GM12878 (cell line): ENCODE results near the gene ATP2A1. TPM values are rescaled to one million over a fixed set of nuclear protein-coding genes. Genes with fewer than 3 reads are reported as not detected.
A peak's percentile ranks its signal among the peaks of the same experiment; 100 is the strongest.

Experiments
- ASH2L ChIP-seq: fragments of 300-600, 200-600 bp; sonication (generic); IDR thresholded peaks from 2 replicates; pipeline ENCODE4 v1.6.1; 2017; ENCODE audit warnings: low read depth, mild to moderate bottlenecking, borderline replicate concordance
- BMI1 ChIP-seq: fragments of 450-650 bp; IDR thresholded peaks from 2 replicates; pipeline ENCODE4 v1.6.1; 2016; ENCODE audit warnings: mild to moderate bottlenecking, moderate library complexity, borderline replicate concordance
- CBX5 ChIP-seq: sonication (generic); IDR thresholded peaks from 2 replicates; pipeline ENCODE4 v1.6.1; 2016; ENCODE audit warnings: low read depth, moderate library complexity, mild to moderate bottlenecking, inconsistent platforms
- EED ChIP-seq: sonication (generic); IDR thresholded peaks from 2 replicates; pipeline ENCODE4 v1.6.1; 2016; ENCODE audit warnings: antibody characterized with exemption, low read depth
- ESRRA ChIP-seq: IDR thresholded peaks from 2 replicates; pipeline ENCODE4 v1.6.1; 2012; ENCODE audit warnings: mild to moderate bottlenecking, low read length, improper control_type of control experiment
- HDAC6 ChIP-seq: fragments of 200-600 bp; sonication (generic); IDR thresholded peaks from one replicate; pipeline ENCODE4 v1.8.0; 2017; ENCODE audit warnings: antibody characterized with exemption; ENCODE audit not compliant: unreplicated experiment
- LARP7 ChIP-seq: fragments of 450-650 bp; IDR thresholded peaks from 2 replicates; pipeline ENCODE4 v1.6.1; 2017; ENCODE audit warnings: mild to moderate bottlenecking
- MEF2B ChIP-seq: fragments of 450-650 bp; IDR thresholded peaks from 2 replicates; pipeline ENCODE4 v1.6.1; 2018; ENCODE audit warnings: mild to moderate bottlenecking, moderate library complexity; ENCODE audit not compliant: partially characterized antibody, poor library complexity, severe bottlenecking
- MYB ChIP-seq: fragments of 150-350 bp; IDR thresholded peaks from 2 replicates; pipeline ENCODE4 v1.6.1; 2014; ENCODE audit warnings: mild to moderate bottlenecking, low read depth, low read length, borderline replicate concordance
- SPI1 ChIP-seq: IDR thresholded peaks from 2 replicates; pipeline ENCODE4 v1.6.1; 2011; ENCODE audit warnings: low read depth, mild to moderate bottlenecking, low read length, moderate library complexity, borderline replicate concordance; ENCODE audit not compliant: insufficient read depth
- SRF ChIP-seq, 2 experiments: IDR thresholded peaks; 2 replicates each; pipeline ENCODE4 v1.6.1; 2011; ENCODE audit warnings: low read depth in 2 of 2, low read length in 2 of 2, mild to moderate bottlenecking in 1 of 2, moderate library complexity in 1 of 2
- TCF12 ChIP-seq: IDR thresholded peaks from 2 replicates; pipeline ENCODE4 v1.6.1; 2011; ENCODE audit warnings: low read depth, mild to moderate bottlenecking, low read length
- TCF7 ChIP-seq: IDR thresholded peaks from 2 replicates; pipeline ENCODE4 v1.6.1; 2014; ENCODE audit warnings: antibody characterized with exemption, borderline replicate concordance
- ZNF207 ChIP-seq: fragments of 450-650 bp; IDR thresholded peaks from 2 replicates; pipeline ENCODE4 v1.6.1; 2014; ENCODE audit warnings: antibody characterized with exemption, mild to moderate bottlenecking, borderline replicate concordance
- polyA plus RNA-seq, 11 experiments: library from polyadenylated mRNA; depleted of rRNA in 4 of 11; unstranded in 6 of 11; stranded (reverse) in 5 of 11; fragments of >200 nt; fragmentation: Nextera tagmentation in 4 of 11; fragmentation: Illumina TruSeq in 1 of 11; extraction: Ambion mirVana in 4 of 11; extraction: Trizol in 1 of 11; gene quantifications; 1 replicate in 1 of 11; 2 replicates in 10 of 11; pipeline versions ENCODE4 v1.2.1 to v1.2.3, GENCODE V29; 2011 to 2016; ENCODE audit warnings: inconsistent platforms in 2 of 11, missing spikeins in 2 of 11, low read depth in 1 of 11
- total RNA-seq, 4 experiments: library from RNA; depleted of rRNA in 3 of 4; stranded (reverse); fragments of >200 nt in 3 of 4; fragmentation: Illumina TruSeq in 1 of 4; extraction: Trizol in 1 of 4; gene quantifications; 2 replicates each; pipeline versions ENCODE4 v1.2.1 to v1.2.3, GENCODE V29; 2013 to 2021
- TF ChIP-seq, protein P1 (sequence below): fragments of 450-650 bp; IDR thresholded peaks from 2 replicates; pipeline ENCODE4 v1.6.1; 2018; ENCODE audit warnings: mild to moderate bottlenecking, low read depth, moderate library complexity; ENCODE audit not compliant: partially characterized antibody
- TF ChIP-seq, protein P2 (sequence below): IDR thresholded peaks from 2 replicates; pipeline ENCODE4 v1.6.1; 2012; ENCODE audit warnings: low read depth, low read length, improper control_type of control experiment
- TF ChIP-seq, protein P3 (sequence below): fragments of 450-650 bp; IDR thresholded peaks from 2 replicates; pipeline ENCODE4 v1.6.1; 2017; ENCODE audit warnings: mild to moderate bottlenecking, moderate library complexity
- TF ChIP-seq, protein P4 (sequence below): IDR thresholded peaks from 2 replicates; pipeline ENCODE4 v1.6.1; 2011; ENCODE audit warnings: low read depth, mild to moderate bottlenecking, low read length, moderate library complexity, borderline replicate concordance; ENCODE audit errors: extremely low read depth
- TF ChIP-seq, protein P5 (sequence below): fragments of 450-650 bp; IDR thresholded peaks from 2 replicates; pipeline ENCODE4 v1.6.1; 2016; ENCODE audit warnings: mild to moderate bottlenecking

Gene ATP2A1
- total and polyA plus RNA-seq, 10 of the 15 experiments (the other 5 are each of a cell fraction or from before 2014, with no cell fraction given), result 0.13 to 1.7 (median 0.88) TPM

DNA sequence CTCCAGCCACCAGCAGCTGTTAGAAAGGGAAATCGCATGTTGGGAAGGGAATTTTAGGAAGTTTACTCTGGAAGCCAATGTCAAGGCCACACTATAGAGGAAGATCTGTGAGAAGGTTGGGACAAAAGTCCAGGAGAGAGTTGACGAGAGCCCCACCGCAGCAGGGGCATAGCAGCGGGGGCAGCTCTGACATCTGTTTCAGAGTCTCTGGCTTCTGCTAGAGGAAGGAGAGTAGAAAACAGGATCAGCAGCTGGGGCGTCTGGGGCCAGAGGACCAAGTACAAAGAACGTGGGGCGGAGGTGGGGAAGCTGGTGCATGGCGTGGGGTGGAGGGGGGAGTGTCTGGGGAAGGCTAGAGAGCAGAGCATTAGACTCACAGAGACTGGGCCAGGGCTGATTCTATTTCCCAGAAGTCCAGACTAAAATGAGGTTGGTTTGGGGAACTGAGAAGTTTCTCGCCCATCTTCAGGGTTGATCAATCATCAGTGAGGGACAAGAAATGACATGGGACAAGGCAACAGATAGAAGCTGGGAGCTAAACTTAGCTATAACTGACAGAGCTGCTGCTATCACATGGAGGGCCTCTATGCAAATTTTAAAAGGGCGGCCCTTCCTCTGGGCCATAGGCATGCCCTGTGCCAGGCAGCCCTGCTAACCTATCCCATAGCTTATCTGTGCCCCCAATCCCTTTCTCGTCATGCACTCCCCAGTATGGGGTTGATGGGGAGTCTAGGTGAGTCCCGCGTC, 45.5 kb downstream of the ATP2A1 start (continued):
- no peak for TF ChIP-seq MYB
- TF ChIP-seq CBX5, result no peak
- TF ChIP-seq, protein P1, sequence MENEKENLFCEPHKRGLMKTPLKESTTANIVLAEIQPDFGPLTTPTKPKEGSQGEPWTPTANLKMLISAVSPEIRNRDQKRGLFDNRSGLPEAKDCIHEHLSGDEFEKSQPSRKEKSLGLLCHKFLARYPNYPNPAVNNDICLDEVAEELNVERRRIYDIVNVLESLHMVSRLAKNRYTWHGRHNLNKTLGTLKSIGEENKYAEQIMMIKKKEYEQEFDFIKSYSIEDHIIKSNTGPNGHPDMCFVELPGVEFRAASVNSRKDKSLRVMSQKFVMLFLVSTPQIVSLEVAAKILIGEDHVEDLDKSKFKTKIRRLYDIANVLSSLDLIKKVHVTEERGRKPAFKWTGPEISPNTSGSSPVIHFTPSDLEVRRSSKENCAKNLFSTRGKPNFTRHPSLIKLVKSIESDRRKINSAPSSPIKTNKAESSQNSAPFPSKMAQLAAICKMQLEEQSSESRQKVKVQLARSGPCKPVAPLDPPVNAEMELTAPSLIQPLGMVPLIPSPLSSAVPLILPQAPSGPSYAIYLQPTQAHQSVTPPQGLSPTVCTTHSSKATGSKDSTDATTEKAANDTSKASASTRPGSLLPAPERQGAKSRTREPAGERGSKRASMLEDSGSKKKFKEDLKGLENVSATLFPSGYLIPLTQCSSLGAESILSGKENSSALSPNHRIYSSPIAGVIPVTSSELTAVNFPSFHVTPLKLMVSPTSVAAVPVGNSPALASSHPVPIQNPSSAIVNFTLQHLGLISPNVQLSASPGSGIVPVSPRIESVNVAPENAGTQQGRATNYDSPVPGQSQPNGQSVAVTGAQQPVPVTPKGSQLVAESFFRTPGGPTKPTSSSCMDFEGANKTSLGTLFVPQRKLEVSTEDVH, result no peak
- 0 out of 4 replicates have a peak, but pooled peaks of 1 of the 2 experiments have one; percentile 45 for TF ChIP-seq SRF (IDR thresholded peaks at IDR 0.05; ENCODE audit: low read depth in 2 of 2, low read length in 2 of 2)
- no peak for TF ChIP-seq ZNF207
- TF ChIP-seq MEF2B, result peak; percentile 73
- 0 out of 2 replicates have a peak, but pooled peaks have one; percentile 32 for TF ChIP-seq TCF12
- TF ChIP-seq, protein P2, sequence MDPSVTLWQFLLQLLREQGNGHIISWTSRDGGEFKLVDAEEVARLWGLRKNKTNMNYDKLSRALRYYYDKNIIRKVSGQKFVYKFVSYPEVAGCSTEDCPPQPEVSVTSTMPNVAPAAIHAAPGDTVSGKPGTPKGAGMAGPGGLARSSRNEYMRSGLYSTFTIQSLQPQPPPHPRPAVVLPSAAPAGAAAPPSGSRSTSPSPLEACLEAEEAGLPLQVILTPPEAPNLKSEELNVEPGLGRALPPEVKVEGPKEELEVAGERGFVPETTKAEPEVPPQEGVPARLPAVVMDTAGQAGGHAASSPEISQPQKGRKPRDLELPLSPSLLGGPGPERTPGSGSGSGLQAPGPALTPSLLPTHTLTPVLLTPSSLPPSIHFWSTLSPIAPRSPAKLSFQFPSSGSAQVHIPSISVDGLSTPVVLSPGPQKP, result no peak
- no peak for TF ChIP-seq HDAC6
- TF ChIP-seq, protein P3, sequence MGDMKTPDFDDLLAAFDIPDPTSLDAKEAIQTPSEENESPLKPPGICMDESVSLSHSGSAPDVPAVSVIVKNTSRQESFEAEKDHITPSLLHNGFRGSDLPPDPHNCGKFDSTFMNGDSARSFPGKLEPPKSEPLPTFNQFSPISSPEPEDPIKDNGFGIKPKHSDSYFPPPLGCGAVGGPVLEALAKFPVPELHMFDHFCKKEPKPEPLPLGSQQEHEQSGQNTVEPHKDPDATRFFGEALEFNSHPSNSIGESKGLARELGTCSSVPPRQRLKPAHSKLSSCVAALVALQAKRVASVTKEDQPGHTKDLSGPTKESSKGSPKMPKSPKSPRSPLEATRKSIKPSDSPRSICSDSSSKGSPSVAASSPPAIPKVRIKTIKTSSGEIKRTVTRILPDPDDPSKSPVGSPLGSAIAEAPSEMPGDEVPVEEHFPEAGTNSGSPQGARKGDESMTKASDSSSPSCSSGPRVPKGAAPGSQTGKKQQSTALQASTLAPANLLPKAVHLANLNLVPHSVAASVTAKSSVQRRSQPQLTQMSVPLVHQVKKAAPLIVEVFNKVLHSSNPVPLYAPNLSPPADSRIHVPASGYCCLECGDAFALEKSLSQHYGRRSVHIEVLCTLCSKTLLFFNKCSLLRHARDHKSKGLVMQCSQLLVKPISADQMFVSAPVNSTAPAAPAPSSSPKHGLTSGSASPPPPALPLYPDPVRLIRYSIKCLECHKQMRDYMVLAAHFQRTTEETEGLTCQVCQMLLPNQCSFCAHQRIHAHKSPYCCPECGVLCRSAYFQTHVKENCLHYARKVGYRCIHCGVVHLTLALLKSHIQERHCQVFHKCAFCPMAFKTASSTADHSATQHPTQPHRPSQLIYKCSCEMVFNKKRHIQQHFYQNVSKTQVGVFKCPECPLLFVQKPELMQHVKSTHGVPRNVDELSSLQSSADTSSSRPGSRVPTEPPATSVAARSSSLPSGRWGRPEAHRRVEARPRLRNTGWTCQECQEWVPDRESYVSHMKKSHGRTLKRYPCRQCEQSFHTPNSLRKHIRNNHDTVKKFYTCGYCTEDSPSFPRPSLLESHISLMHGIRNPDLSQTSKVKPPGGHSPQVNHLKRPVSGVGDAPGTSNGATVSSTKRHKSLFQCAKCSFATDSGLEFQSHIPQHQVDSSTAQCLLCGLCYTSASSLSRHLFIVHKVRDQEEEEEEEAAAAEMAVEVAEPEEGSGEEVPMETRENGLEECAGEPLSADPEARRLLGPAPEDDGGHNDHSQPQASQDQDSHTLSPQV, result no peak
- peak; percentile 80 for TF ChIP-seq EED
- no peak for TF ChIP-seq ASH2L
- TF ChIP-seq ESRRA, result no peak
- TF ChIP-seq SPI1, result peak; percentile 91
- TF ChIP-seq, protein P4, sequence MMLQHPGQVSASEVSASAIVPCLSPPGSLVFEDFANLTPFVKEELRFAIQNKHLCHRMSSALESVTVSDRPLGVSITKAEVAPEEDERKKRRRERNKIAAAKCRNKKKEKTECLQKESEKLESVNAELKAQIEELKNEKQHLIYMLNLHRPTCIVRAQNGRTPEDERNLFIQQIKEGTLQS, result no peak
- TF ChIP-seq, protein P5, sequence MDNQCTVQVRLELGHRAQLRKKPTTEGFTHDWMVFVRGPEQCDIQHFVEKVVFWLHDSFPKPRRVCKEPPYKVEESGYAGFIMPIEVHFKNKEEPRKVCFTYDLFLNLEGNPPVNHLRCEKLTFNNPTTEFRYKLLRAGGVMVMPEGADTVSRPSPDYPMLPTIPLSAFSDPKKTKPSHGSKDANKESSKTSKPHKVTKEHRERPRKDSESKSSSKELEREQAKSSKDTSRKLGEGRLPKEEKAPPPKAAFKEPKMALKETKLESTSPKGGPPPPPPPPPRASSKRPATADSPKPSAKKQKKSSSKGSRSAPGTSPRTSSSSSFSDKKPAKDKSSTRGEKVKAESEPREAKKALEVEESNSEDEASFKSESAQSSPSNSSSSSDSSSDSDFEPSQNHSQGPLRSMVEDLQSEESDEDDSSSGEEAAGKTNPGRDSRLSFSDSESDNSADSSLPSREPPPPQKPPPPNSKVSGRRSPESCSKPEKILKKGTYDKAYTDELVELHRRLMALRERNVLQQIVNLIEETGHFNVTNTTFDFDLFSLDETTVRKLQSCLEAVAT, result peak; percentile 67
- TF ChIP-seq BMI1, result no peak
- no peak; the same call in 1 of the 2 replicates for TF ChIP-seq TCF7
- no peak for TF ChIP-seq LARP7
